ENCODE results near the gene LRP1.

The LRP1 gene

GRCh38 chr12:57254506-57255280 lies 126.4 kb downstream of the LRP1 start:
- H2AFZ ChIP-seq (ENCODE audit: low read depth, low read length): no peak overlapping the region
- no peaks in the 10 kb centered on the region for H3K9me3 ChIP-seq (ENCODE audit: insufficient read depth, low read length)
- no peaks in the 10 kb centered on the region for H4K20me1 ChIP-seq (ENCODE audit: insufficient read depth, low read length)
- no peak overlapping the region for H3K4me2 ChIP-seq (ENCODE audit: low read length)
- TF ChIP-seq CTCF (IDR thresholded peaks at IDR 0.05; ENCODE audit: low read depth, low read length) (no peak), EZH2phosphoT487 (IDR thresholded peaks at IDR 0.05; ENCODE audit: low read depth) (no peak)
- no peak overlapping the region for H3K9ac ChIP-seq (ENCODE audit: low read length)
- no peaks in the 10 kb centered on the region for H3K27me3 ChIP-seq (ENCODE audit: low read depth, low read length)
- H3K4me3 ChIP-seq (ENCODE audit: low read length): no peak overlapping the region
- H3K36me3 ChIP-seq (replicated peaks; ENCODE audit: low read depth, low read length): peaks cover 15% of the 10 kb centered on the region
- H3K79me2 ChIP-seq (ENCODE audit: low read length): no peaks in the 10 kb centered on the region
- no peaks in the 10 kb centered on the region for H3K4me1 ChIP-seq (ENCODE audit: low read length)
- no peak overlapping the region for H3K27ac ChIP-seq (ENCODE audit: low read length)

- Histone ChIP-seq H3K36me3 (replicated peaks; ENCODE audit: low read depth, low read length) (peaks cover 15% of the 10 kb centered on the region), H3K9me3 (ENCODE audit: insufficient read depth, low read length) (no peaks in the 10 kb centered on the region), H3K27ac (ENCODE audit: low read length) (no peak overlapping the region), H3K9ac (ENCODE audit: low read length) (no peak overlapping the region), H3K4me3 (ENCODE audit: low read length) (no peak overlapping the region), H2AFZ (ENCODE audit: low read depth, low read length) (no peak overlapping the region), H3K27me3 (ENCODE audit: low read depth, low read length) (no peaks in the 10 kb centered on the region), H4K20me1 (ENCODE audit: insufficient read depth, low read length) (no peaks in the 10 kb centered on the region), H3K79me2 (ENCODE audit: low read length) (no peaks in the 10 kb centered on the region), H3K4me2 (ENCODE audit: low read length) (no peak overlapping the region), H3K4me1 (ENCODE audit: low read length) (no peaks in the 10 kb centered on the region)
- TF ChIP-seq EZH2phosphoT487 (IDR thresholded peaks at IDR 0.05; ENCODE audit: low read depth) (no peak), CTCF (IDR thresholded peaks at IDR 0.05; ENCODE audit: low read depth, low read length) (no peak)
These were observed 127.6 kb downstream of the LRP1 start for GRCh38 chr12:57255916-57256315.

- no peaks in the 10 kb centered on the region for H3K9me3 ChIP-seq (ENCODE audit: insufficient read depth, low read length)
- no peaks in the 10 kb centered on the region for H3K4me1 ChIP-seq (ENCODE audit: low read length)
- no peaks in the 10 kb centered on the region for H3K79me2 ChIP-seq (ENCODE audit: low read length)
- no peaks in the 10 kb centered on the region for H4K20me1 ChIP-seq (ENCODE audit: insufficient read depth, low read length)
- H2AFZ ChIP-seq (ENCODE audit: low read depth, low read length): no peak overlapping the region
- no peak overlapping the region for H3K27ac ChIP-seq (ENCODE audit: low read length)
- no peak overlapping the region for H3K4me3 ChIP-seq (ENCODE audit: low read length)
- no peak overlapping the region for H3K4me2 ChIP-seq (ENCODE audit: low read length)
- no peak for TF ChIP-seq CTCF (IDR thresholded peaks at IDR 0.05; ENCODE audit: low read depth, low read length)
- TF ChIP-seq EZH2phosphoT487 (IDR thresholded peaks at IDR 0.05; ENCODE audit: low read depth): no peak
- peaks cover 15% of the 10 kb centered on the region for H3K36me3 ChIP-seq (replicated peaks; ENCODE audit: low read depth, low read length)
- H3K27me3 ChIP-seq (ENCODE audit: low read depth, low read length): no peaks in the 10 kb centered on the region
- H3K9ac ChIP-seq (ENCODE audit: low read length): no peak overlapping the region
These were observed 131.0 kb downstream of the LRP1 start for GRCh38 chr12:57258977-57259970.

GRCh38 chr12:57260366-57260765 lies 132.1 kb downstream of the LRP1 start:
- H3K9me3 ChIP-seq (ENCODE audit: insufficient read depth, low read length): no peaks in the 10 kb centered on the region
- H3K36me3 ChIP-seq (replicated peaks; ENCODE audit: low read depth, low read length): peaks cover 14% of the 10 kb centered on the region
- no peaks in the 10 kb centered on the region for H3K27me3 ChIP-seq (ENCODE audit: low read depth, low read length)
- no peak overlapping the region for H3K4me3 ChIP-seq (ENCODE audit: low read length)
- H3K9ac ChIP-seq (ENCODE audit: low read length): no peak overlapping the region
- no peaks in the 10 kb centered on the region for H3K4me1 ChIP-seq (ENCODE audit: low read length)
- no peak overlapping the region for H3K27ac ChIP-seq (ENCODE audit: low read length)
- no peak overlapping the region for H2AFZ ChIP-seq (ENCODE audit: low read depth, low read length)
- no peaks in the 10 kb centered on the region for H3K79me2 ChIP-seq (ENCODE audit: low read length)
- TF ChIP-seq CTCF (IDR thresholded peaks at IDR 0.05; ENCODE audit: low read depth, low read length) (no peak), EZH2phosphoT487 (IDR thresholded peaks at IDR 0.05; ENCODE audit: low read depth) (no peak)
- H4K20me1 ChIP-seq (ENCODE audit: insufficient read depth, low read length): no peaks in the 10 kb centered on the region
- no peak overlapping the region for H3K4me2 ChIP-seq (ENCODE audit: low read length)

All from OCI-LY3 (cell line).